CD4-positive, alpha-beta T cell (primary cell): Measurements from ENCODE around the gene PTGIS. TPM values are rescaled to one million over a fixed set of nuclear protein-coding genes. Genes with fewer than 3 reads are reported as not detected.
"Not testable (repeated sequence)": the region's sequence is repeated elsewhere in the genome, so short reads cannot be mapped to it uniquely, and the experiment has no call there.

ENCODE experiments used
- ATAC-seq: fragments of 200-7000 bp; cut with Tn5 transposase; one replicate; pipeline ENCODE4 v1.10.0; 2022; ENCODE audit warnings: mild to moderate bottlenecking; ENCODE audit not compliant: poor library complexity
- CTCF ChIA-PET: fragments of 350-600 bp; sonication (Branson Sonifier 250); formaldehyde crosslinking; loops from one replicate; lab custom pipeline; 2021; ENCODE audit warnings: antibody characterized with exemption, inconsistent platforms; lab: Charles Lee
- POLR2A ChIA-PET: fragments of 350-600 bp; sonication (Branson Sonifier 250); formaldehyde crosslinking; loops from one replicate; lab custom pipeline; 2021; ENCODE audit warnings: antibody characterized with exemption, inconsistent platforms; lab: Charles Lee
- DNase-seq, 14 experiments: peaks; one replicate each; pipeline ENCODE4 v3.0.0-alpha.2; 2013 to 2020; ENCODE audit warnings: mixed read lengths in 2 of 14
- H3K27ac ChIP-seq, 2 donors: one replicate each; pipeline versions ENCODE4 v1.5.1 to v1.7.0; 2013; ENCODE audit warnings: low read length in 2 of 2, low read depth in 1 of 2, mild to moderate bottlenecking in 1 of 2
- H3K27me3 ChIP-seq, 2 experiments: 1 replicate in 1 of 2; 2 replicates in 1 of 2; pipeline versions ENCODE4 v1.6.1 to v1.7.0; 2013; ENCODE audit warnings: low read length in 2 of 2, control low read depth in 1 of 2, mild to moderate bottlenecking in 1 of 2, moderate library complexity in 1 of 2; ENCODE audit not compliant: insufficient read depth in 2 of 2, control insufficient read depth in 1 of 2
- H3K36me3 ChIP-seq: one replicate; pipeline ENCODE4 v1.6.1; 2013; ENCODE audit warnings: low read length, control low read depth; ENCODE audit not compliant: insufficient read depth
- H3K4me1 ChIP-seq: one replicate; pipeline ENCODE4 v1.6.1; 2013; ENCODE audit warnings: low read length, control low read depth; ENCODE audit not compliant: insufficient read depth
- H3K4me3 ChIP-seq: one replicate; pipeline ENCODE4 v1.5.1; 2013; ENCODE audit warnings: mild to moderate bottlenecking, low read length, moderate library complexity
- H3K9me3 ChIP-seq, 2 experiments: 1 replicate in 1 of 2; 2 replicates in 1 of 2; pipeline versions ENCODE4 v1.6.1 to v1.7.0; 2013; ENCODE audit warnings: low read length in 2 of 2, mild to moderate bottlenecking in 2 of 2, control low read depth in 1 of 2, moderate library complexity in 1 of 2; ENCODE audit not compliant: control insufficient read depth in 1 of 2, insufficient read depth in 1 of 2
- H3K27ac Mint-ChIP-seq: one replicate; pipeline ENCODE4 v1.8.0; 2020; ENCODE audit warnings: mixed read lengths
- H3K27me3 Mint-ChIP-seq: one replicate; pipeline ENCODE4 v1.8.0; 2021; ENCODE audit warnings: mixed read lengths
- H3K36me3 Mint-ChIP-seq: one replicate; pipeline ENCODE4 v1.8.0; 2021; ENCODE audit warnings: low read depth, mixed read lengths
- H3K4me1 Mint-ChIP-seq: one replicate; pipeline ENCODE4 v1.8.0; 2021; ENCODE audit warnings: low read depth, mixed read lengths
- H3K4me3 Mint-ChIP-seq: one replicate; pipeline ENCODE4 v1.8.0; 2020; ENCODE audit warnings: mild to moderate bottlenecking, mixed read lengths
- H3K9me3 Mint-ChIP-seq: one replicate; pipeline ENCODE4 v1.8.0; 2020; ENCODE audit warnings: mixed read lengths
- CTCF ChIP-seq: fragments of 200-600 bp; IDR thresholded peaks from one replicate; pipeline ENCODE4 v1.8.0; 2022; ENCODE audit warnings: antibody characterized with exemption, mild to moderate bottlenecking
- intact Hi-C, 2 experiments: fragments of 100-400 bp; cut with DNase I in 1 of 2; cut with micrococcal nuclease in 1 of 2; formaldehyde crosslinking; loops; one replicate each; pipeline versions ENCODE4 v1.15.1 to v1.9.0; 2023 to 2025; cut with DNase I, micrococcal nuclease
- total RNA-seq, 174 experiments: library from RNA in 2 of 174; stranded (reverse) in 2 of 174; gene quantifications; one replicate each; pipeline ENCODE4 v1.2.3 and lab custom pipeline; 2021 to 2026

Gene PTGIS
- total RNA-seq, 2 experiments from 2014 or later, result not detected

GRCh38 chr20:49615401-49616153, 47.6 kb upstream of the PTGIS start:
- H3K4me3 ChIP-seq, result no peak overlapping the region
- Mint-ChIP-seq H3K27me3 (no peaks in the 10 kb centered on the region), H3K9me3 (no peaks in the 10 kb centered on the region), H3K27ac (no peak overlapping the region), H3K4me3 (no peak overlapping the region), H3K4me1 (peaks cover 5% of the 10 kb centered on the region), H3K36me3 (no peaks in the 10 kb centered on the region)
- ChIA-PET POLR2A (interaction anchor here (0.6 kb wide), 1 partner anchor 90 kb away, joined by 3 read pairs; no protein-coding TSS in a partner anchor), CTCF (no interaction called here)
- ATAC-seq (no peak), DNase-seq (no peak)
- intact Hi-C loops, result loop anchor here in 1 of 2 experiments (10.0 kb wide), 1 partner anchor 109 kb away; no protein-coding TSS in a partner anchor
- H3K4me1 ChIP-seq, result peaks cover 9% of the 10 kb centered on the region
- no peaks in the 10 kb centered on the region for H3K36me3 ChIP-seq
- no peak for TF ChIP-seq CTCF
- no peaks in the 10 kb centered on the region for H3K27me3 ChIP-seq
- H3K27ac ChIP-seq, result no peak overlapping the region
- no peaks in the 10 kb centered on the region for H3K9me3 ChIP-seq

- H3K4me1 Mint-ChIP-seq, H3K4me3 Mint-ChIP-seq, POLR2A ChIA-PET, H3K4me3 ChIP-seq, H3K9me3 Mint-ChIP-seq, H3K9me3 ChIP-seq, DNase-seq, ATAC-seq, H3K36me3 ChIP-seq, H3K36me3 Mint-ChIP-seq, CTCF ChIA-PET, H3K27ac ChIP-seq, H3K27me3 ChIP-seq, H3K27ac Mint-ChIP-seq, H3K27me3 Mint-ChIP-seq: not testable (repeated sequence)
- intact Hi-C loops, result loop anchor here in 1 of 2 experiments (10.0 kb wide), 1 partner anchor 110 kb away; no protein-coding TSS in a partner anchor
- H3K4me1 ChIP-seq, result peaks cover 11% of the 10 kb centered on the region
These were observed 47.1 kb upstream of the PTGIS start for GRCh38 chr20:49615051-49615400.

- H3K9me3 Mint-ChIP-seq, result no peaks in the 10 kb centered on the region
- peaks cover 11% of the 10 kb centered on the region for H3K4me1 ChIP-seq
- no peak overlapping the region for H3K4me3 ChIP-seq
- no peaks in the 10 kb centered on the region for H3K36me3 ChIP-seq
- TF ChIP-seq CTCF, result no peak
- no peaks in the 10 kb centered on the region for H3K27me3 Mint-ChIP-seq
- peaks cover 7% of the 10 kb centered on the region for H3K4me1 Mint-ChIP-seq
- ChIA-PET POLR2A (no interaction called here), CTCF (no interaction called here)
- no peaks in the 10 kb centered on the region for H3K36me3 Mint-ChIP-seq
- intact Hi-C loops, result loop anchor here in 1 of 2 experiments (10.0 kb wide), 1 partner anchor 110 kb away; no protein-coding TSS in a partner anchor
- H3K27ac ChIP-seq, result no peak overlapping the region
- DNase-seq (no peak), ATAC-seq (no peak)
- H3K27ac Mint-ChIP-seq, result no peak overlapping the region
- no peaks in the 10 kb centered on the region for H3K27me3 ChIP-seq
- H3K9me3 ChIP-seq, result no peaks in the 10 kb centered on the region
- H3K4me3 Mint-ChIP-seq, result no peak overlapping the region
These were observed 46.6 kb upstream of the PTGIS start for GRCh38 chr20:49614338-49615050.
